GM18517 (cell line): ENCODE measurements around the gene GASK1B.

ENCODE experiments used
- ATAC-seq: cut with Tn5 transposase; IDR thresholded peaks from one replicate; pipeline ENCODE4 v1.9.1; 2021; ENCODE audit warnings: mild to moderate bottlenecking, moderate library complexity; ENCODE audit not compliant: unreplicated experiment

The GASK1B gene

GRCh38 chr4:158172261-158173258 is at the start of gene GASK1B:
TSS of gene GASK1B (minus strand) at chr4:158173025. CDS start at chr4:158171375, 1,650 bp downstream.
- ATAC-seq, result peak; percentile 52

- ATAC-seq, result no peak
These were observed 46.8 kb upstream of the GASK1B start for GRCh38 chr4:158219623-158220022.

- no peak for ATAC-seq
These were observed 44.9 kb upstream of the GASK1B start for GRCh38 chr4:158217763-158218162.

- ATAC-seq, result no peak
These were observed 42.0 kb upstream of the GASK1B start for GRCh38 chr4:158214856-158215255.

GRCh38 chr4:158213466-158213865 is 40.6 kb upstream of the GASK1B start:
- ATAC-seq, result no peak

GRCh38 chr4:158211222-158211621 is 38.4 kb upstream of the GASK1B start:
- ATAC-seq, result no peak

GRCh38 chr4:158209825-158210807 is 37.3 kb upstream of the GASK1B start, which contains the start of gene TMEM144:
TSS of gene TMEM144 (plus strand) at chr4:158210486. CDS start at chr4:158212668, 2,182 bp downstream.
- peak; percentile 93 for ATAC-seq

GRCh38 chr4:158208963-158209640 is 36.3 kb upstream of the GASK1B start:
- ATAC-seq, result no peak

- ATAC-seq, result no peak
These were observed 31.1 kb upstream of the GASK1B start for GRCh38 chr4:158203929-158204328.

GRCh38 chr4:158203436-158203835 is 30.6 kb upstream of the GASK1B start:
- no peak for ATAC-seq

- no peak for ATAC-seq
These were observed 29.7 kb upstream of the GASK1B start for GRCh38 chr4:158202481-158202880.

- ATAC-seq, result no peak
These were observed 29.1 kb upstream of the GASK1B start for GRCh38 chr4:158201876-158202275.

- no peak for ATAC-seq
These were observed 28.5 kb upstream of the GASK1B start for GRCh38 chr4:158201322-158201721.

GRCh38 chr4:158200214-158200613 is 27.4 kb upstream of the GASK1B start:
- ATAC-seq, result no peak

GRCh38 chr4:158197194-158197776 is 24.5 kb upstream of the GASK1B start:
- no peak for ATAC-seq

- ATAC-seq, result no peak
These were observed 22.5 kb upstream of the GASK1B start for GRCh38 chr4:158195297-158195696.

GRCh38 chr4:158193171-158193749 is 20.4 kb upstream of the GASK1B start:
- no peak for ATAC-seq

GRCh38 chr4:158192439-158193158 is 19.8 kb upstream of the GASK1B start:
- no peak for ATAC-seq

- ATAC-seq, result no peak
These were observed 17.9 kb upstream of the GASK1B start for GRCh38 chr4:158190718-158191117.
